ENCODE measurements around the gene FAM234B.
A peak's percentile ranks its signal among the peaks of the same experiment; 100 is the strongest.

The FAM234B gene

DNA sequence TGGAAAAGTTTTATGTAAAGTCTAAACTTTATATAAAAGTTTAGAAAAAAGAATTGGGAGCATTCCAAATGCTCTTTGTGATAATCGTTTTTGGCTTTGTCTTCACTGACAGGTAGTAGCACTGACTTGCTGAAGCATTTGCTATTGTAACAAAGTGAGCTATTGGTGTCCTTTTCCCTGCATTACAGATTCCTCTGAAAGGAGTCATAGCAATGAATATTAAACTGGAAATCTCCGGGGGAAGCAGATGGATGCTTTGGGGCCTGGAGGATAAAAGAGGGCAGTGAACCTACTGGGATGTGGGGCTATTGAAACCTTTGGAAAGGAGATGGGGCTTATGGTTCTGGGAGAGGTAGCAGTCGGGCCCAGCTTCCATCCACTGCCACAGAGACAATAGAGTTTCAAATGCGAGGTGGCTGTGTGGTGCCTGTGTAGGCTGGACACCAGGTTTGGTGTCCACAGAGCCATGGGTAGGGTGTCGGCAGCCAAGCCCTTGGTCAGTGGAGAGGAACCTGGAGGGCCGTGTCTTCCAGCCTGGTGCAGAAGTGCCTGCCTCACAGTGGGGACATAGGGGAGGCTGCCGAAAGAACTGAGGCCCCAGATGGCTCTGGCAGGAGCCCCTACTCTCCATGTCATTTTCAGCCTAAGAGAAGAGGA is 49.1 kb downstream of the FAM234B start:
- peak; percentile 75 for DNase-seq

DNA sequence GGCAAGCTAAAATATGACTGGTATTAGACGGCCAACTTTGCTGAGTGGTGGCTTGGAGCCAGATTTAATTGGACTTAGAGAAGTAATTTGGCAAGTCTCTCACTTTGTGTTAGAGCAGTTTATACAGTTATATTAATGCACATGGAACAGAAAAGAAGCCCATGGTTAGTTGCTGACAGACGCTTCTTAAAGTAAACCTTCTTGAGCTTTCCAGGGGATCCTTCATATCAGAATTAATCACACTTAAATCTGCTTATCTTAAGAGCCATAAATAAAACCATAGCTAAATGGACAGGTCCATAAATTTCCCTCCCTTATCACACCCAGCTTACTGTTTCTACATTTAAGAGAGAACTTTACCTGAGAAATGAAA is 49.7 kb downstream of the FAM234B start:
- DNase-seq: peak; percentile 51

DNA sequence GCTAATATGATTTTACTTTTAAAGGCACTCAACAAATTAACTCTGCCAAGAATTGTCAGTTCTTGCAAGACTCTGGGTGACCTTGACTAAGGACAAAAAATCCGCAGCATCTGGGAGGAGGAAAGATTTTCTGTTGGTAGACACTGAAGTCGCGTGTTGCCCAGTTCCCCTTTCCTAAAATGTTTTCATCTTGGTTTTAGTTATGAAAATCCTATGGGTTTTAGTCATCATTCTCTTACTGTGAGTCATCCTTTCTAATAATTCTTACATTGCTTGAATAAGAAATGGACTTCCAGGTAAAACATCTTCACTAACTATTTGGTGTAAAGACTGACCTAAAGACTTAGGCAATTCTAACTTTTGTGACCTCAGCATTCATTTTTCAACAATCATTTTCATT is 50.2 kb downstream of the FAM234B start:
- peak; percentile 72 for DNase-seq

DNA sequence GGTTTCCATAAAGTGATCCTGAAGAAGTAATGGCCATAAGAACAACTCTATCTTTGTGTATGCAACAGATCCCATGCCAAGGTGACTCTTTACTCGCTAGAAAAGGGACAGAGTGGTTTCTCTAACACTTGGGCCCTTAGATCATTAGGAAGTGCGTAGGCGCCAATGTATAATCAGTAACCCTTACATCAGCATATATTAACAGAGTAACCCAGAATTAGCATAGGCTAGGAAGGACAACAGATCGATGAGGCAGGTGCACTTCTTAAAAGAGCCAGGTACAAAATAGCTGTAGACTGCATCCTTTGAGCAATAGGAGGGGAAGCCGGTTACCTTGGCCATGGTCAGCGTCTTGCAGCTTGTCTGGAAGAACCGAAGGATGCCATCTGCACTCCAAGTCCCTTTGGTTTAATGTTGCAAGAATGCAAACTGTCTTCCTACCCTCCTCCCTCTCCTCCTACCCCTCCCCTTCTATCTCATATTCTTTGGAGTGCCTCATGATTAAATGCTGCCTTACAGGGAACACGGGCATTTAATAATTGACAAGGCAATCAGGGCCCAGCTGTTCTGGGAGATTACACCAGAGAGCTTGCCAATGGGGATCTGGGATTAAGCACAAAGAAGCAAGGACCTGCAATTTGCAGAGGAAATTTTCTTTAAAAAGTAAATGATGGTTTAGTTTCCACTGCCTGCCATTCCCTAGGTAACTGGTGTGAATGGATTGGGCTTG is 51.2 kb downstream of the FAM234B start:
- DNase-seq: no peak

DNA sequence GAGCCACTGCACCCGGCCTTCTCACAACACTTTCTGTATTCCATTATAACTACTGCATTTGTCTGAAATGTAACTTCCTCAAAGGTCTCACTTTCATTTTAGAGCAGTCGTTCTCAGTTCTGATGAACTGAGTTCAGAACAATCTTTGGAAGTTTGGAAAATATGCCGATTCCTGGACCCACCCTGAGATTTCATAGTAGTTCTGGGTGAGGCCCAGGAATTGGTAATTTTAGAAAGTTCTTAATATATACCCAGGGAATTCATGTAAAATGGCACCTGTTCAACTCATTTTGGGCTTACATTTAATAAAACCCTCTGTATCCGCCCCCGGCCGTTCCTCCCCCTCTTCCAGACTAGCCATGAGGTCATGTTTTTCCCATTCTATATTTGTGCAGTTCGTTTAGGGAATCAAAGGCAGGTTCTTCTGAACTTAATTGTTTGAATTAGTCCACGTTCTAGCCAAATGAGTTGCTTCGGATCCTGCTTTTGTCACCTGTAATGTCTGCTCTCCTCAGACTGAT is 53.4 kb downstream of the FAM234B start:
- no peak for DNase-seq

DNA sequence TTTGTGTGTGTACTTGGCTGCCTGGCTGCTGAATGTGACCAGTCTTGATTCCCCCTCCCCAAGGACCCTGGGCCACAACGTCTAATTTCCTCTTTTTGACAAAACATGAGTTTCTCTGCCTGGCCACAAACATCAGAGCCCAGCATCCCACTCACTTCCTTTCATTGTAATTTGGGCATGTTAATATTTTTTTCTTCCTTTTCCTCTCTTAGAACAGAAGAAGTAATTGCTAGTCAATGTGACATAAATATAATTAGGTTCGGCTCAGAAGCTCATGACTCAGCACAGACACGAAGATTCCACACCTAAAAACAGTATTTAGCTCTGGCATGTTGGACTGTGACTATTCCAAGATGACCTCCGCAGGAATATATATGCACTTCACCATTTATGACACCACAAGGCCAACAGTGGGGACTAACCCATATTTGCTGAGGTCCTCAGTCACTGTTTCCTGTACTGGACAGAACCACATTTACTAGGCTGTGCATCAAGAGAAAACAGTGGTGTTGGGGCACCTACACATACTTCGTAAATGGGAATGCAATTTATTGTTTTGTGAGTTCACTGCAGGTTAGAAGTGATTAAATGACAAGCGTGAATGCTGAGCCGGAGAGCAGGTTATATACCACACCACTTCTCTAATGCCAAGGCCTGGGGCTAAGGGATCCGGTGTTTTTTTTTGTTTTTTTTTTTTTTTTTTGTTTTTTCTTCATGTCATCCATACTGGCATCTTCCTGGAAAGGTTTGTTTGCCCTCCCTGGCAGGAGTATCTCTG is 55.1 kb downstream of the FAM234B start:
- DNase-seq: no peak

DNA sequence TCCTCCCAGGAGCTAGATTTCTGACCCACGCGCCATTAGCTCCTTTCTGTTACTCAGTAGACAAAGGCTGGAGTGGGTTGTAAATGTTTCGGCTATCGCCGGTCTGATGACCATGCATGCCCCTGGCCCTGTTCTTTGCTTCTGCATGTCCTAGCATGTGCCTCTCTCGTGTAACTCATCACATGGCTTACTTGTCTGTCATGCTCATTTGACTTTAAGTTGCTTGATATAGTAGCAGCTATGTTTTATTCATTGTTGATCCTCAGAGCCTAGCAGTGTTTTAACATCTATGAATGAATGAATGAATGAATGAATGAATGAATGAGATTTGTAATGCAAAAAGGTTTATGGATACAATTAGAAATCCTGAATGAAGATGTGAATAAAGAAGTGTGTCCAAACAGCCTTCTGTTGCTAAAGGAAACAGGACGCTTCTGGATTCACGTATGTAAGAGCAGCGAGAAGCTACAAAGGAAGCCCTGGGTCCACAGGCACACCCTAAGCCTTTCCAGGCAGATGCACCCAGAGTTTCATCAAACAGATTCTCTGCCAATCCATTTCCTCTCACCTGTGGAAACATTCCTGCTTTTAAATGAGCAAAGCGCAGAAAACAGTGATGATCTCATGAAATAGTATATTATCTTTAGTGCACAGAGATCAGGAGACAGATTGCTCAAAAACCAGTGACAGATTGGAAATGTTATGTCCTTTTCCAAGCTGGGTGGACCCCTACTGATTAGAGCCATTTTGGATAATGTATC is 55.8 kb downstream of the FAM234B start:
- no peak for DNase-seq

DNA sequence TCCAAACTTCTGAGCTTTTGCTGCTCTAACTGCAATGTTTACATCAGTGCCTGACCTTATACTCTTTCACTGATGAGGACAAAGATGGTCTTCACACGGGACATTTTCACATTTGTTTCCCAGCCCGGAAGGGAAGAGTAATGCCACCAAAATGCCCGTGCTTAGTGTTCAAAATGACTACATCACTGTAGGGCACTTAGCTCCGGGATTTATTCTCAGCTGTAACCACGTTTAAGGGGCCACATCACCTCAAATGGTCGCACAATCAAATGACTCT is 56.4 kb downstream of the FAM234B start:
- DNase-seq: no peak

DNA sequence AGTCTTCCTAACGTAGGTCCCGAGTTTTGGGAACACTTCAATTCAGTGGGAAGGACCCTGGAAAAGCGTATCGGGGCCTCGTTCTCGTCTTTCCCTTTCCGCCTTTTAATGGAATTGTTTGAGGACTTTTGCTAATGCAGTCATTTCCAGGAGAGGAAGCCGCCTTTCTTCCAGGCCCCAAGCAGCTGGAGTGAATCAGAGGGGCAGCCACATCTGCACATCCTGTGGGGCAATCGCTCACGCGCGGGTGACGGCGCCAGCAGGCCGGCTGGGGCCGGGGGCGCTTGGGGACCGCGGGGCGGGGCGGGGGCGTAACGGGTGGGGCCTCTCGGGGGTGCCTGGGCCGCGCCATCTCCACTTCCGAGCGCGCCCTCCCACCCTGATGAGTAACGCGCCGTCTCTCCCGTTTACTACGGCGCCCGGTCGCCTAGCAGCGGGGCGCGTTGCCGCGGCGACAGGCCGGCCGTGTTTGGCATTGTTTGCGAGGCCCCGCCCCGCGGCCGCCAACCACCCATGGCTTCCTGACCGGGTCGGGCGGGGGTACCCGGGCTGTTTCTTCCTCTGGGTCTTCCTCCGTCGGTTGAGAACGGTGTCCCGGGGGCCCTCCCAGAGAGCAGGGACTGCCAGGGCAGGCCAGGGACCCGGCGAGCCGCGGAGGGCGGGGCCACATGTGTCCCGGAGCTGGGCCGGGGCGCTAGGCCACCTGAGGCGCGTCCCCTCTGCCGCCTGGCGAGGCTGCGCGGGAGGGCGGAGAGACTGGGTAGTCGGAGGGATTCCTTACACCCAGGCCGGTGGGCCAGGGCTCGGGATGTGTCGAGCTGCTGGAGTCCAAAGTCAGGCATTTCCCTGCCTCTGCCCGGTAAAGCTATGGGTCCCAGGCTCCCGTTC is 56.9 kb downstream of the FAM234B start:
- DNase-seq: peak; percentile 86

DNA sequence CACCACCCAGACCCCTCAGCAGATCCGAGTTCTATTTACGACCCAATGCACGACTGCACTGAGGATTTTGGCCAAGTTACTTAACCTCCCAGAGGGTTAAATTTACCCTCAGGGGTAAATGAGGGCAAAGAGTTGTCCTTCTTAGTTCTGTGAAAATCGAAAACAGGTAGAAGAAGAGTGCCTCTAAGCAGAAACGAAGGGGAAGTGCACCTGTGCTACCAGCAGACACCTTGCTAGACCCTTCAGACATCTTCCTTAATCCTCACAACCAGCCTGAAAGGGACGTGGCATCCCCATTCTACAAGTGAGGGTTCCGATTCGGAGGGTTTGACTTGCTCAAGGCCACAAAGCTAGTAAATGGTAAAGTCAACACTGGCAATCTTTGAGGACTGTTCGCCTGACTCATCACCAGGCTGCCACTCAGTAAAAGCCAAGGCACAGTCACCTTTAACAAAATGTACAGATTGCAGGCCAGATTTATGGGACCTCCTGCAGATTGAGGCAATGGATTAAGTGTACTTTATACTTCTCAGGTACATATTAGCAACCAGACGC is 57.7 kb downstream of the FAM234B start:
- no peak for DNase-seq

DNA sequence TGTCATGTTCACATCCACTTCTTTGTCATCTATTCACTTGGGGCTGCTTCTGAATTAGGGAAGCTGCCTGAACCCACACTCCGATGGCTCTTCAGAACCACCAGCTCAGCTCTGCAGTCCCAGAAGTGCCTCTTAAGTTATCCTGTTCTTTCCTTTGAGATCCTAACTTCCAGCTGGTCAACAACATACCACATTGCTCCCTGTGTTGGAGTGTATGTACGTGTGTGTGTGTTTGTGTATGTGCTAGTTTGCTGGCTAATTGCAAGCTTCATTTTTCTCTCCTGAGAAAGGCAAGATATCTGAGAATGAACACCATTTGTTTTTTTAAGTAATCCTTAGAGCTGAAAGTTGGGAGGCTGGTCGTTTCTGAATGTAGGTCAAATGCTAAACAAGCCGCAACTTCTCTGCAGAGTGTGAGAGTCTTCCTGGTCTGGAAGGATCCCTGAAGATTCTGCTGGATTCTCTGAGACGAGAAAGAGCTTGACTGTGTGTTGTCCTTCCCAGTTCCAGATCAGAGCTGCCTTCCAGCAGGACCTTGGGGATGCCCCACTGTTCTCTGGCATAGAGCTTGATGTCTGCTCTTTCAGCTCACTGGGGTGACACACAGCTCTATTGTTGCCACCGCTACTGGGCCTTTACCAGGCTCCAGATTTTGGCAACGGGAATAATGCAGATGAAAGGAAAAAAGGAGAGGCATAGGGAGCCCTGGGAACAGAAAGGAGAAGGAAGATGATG is 58.4 kb downstream of the FAM234B start:
- DNase-seq: no peak

DNA sequence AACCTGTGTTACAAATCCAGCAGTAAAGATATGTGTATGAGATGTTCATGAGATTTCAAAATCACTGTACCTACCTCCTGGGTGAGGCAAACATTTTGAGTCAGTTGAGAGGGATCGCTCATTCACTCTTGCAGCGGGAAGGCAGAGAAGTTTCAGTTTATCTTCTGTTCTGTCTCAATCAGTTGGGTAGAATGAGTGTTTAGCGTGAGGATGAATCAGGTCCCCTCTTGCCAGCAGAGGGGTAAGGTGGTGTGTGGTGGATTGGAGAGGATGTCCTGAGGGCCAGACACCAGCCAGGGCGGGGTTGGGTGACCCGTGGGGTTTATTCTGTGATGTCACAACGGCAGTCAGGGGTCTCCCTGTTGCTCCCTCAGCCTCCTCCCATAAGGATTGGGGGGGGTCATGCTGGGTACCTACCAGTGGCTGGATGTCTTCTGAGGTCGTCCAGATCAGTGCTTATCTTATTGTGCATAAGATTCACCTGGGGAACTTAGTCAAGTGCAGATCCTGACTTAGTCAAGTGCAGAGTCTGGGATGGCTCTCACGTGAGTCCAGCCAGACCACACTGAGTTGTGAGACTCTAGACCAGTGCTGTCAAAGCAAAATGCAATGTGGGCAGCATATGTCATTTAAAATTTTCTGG is 59.3 kb downstream of the FAM234B start, which contains the start of gene GSG1:
TSS of gene GSG1 (minus strand) at position 277 of the 643 bp plus-strand sequence. CDS start at position 122, 155 bp downstream.
- no peak for DNase-seq

DNA sequence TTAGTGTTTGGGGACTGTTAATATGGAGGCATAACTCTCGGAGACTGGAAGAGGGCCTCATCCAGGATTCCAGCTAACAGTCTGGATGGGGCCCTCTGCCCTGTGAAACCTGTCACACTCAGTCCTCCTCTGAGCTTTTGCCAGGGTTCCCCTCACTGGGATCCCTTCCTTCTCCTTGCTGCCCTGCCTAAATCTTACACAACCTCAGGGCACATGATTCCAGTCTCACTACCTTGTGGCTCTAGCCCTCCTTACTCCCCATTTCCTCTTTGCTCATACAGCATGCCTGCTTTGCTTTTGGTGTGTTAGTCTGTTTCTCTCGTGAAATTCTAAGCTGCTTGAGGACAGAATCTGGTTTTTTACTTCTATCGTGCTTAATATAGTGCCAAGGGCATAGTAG is 60.2 kb downstream of the FAM234B start:
- no peak for DNase-seq

DNA sequence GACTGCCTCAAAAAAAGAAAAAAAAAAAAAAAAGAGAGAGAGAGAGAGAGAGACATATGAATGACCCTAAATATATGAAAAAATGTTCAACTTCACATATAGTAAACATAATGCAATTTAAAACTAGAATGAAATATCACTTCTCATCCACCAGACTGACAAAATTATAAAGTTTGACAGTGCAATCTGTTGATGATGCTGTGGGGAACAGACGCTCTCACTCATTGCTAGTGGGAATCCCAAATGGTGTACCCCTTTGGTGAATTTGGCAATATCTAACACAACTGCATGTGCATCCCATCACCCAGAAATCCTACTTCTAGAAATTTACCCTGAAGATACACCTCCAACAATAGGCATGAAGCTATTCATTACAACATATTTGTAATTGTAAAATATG is 61.6 kb downstream of the FAM234B start:
- DNase-seq: no peak

DNA sequence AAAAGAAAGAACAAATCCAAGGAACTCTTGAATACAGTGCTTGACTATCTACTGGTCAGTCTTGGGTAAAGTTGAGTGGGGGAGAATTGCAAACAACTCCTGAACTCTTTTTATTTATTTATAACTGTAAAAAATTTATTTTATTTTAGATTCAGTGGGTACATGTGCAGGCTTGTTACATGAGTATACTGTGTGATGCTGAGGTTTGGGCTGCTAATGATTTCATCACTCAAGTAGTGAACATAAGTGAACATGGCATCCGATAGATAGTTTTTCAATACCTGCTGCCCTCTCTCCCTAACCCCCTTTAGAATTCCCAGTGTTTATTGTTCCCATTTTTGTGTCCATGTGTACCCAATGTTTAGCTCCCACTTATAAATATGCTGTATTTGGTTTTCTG is 62.5 kb downstream of the FAM234B start:
- DNase-seq: no peak

DNA sequence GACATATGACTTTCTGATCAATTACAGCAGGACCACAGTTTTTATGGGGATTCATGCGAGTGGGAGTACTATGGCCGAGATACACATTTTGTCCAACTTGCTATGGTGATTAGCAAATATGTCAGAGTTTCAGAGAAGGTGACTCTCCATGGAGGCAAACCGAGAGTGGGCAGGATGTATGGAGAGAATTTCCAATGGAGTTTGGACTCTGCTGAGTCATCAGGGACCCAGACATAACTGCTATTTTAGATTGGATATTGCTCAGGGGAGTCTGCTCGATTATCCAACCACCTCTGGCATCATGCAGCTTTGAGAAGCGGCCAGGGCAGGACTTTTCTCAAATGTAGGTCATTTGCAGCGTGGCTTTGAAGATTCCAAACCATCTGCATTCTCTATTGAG is 68.8 kb downstream of the FAM234B start:
- DNase-seq: no peak

DNA sequence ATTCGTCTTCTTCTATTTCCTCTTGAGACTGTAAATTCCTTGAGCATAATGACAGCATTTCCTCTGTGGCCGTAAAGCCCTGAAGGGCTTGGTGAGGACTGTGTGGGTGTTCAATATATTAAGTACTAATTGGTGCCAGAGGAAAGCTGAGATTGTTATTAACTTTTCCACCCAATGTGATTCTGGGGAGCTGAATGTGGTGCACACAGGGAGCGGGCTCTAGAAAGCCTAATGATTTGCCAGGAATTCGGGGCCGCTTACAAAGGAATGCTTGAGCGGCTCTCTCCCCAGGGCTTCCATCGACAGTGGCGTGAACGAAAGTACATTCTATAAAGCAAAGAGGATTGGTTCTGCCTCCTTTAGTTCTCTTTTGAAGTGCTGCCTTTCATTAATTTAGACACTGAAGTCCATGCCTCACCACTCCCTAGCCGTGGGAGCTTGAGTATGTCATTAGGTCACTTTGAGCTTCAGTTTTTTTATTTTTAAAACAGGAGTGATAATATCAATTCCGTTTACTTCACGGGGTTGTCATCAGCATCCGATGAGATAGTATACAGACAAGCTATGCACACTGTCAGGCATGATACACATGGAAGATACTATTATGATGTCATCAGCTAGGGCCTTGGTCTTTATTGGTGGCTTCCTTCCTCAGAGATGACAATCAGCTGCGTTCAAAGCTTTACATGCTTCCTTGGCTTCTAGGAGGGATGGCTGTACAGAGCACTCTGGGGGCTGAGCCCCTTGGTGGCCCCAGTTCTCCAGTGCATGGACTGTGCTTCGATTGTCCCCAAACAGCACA is 70.3 kb downstream of the FAM234B start:
- peak; percentile 45 for DNase-seq

DNA sequence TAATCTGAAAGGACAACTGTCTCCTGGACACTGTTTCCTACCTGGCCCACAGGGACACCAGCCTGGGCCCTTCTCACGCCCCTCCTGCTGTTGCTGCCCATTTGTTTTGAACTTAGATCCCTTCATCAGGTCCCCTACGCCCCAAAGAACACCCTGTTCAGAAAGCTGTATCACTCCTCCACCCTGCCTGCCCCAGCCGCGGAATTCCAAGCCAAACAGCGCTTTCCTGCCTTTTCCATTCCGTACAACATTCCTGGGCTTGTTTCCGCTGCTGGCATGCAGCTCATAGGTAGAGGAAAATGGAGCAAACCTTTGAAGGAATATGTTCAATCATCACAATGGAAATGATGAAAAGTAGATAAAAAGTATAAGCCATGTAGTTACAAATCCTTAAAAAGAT is 72.1 kb downstream of the FAM234B start:
- no peak for DNase-seq

DNA sequence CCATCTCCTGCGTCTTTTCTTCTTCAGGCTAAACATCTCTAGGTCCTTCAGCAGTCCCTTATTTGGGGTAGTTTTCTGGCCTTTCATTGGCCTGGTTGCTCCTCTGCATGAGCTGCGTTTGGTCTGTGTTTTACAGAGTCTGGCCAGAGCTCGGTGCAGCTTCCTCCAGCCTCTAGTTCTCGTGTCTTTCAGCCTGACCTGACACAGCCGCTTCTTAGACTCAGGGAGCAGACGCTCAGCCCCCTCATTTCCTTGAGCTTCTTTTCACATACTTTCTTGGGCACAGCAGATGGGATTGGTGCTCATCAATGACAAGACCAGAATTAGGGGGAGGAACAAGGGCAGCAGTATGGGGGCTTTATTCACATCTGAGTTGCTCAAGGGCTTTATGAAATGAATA is 72.8 kb downstream of the FAM234B start:
- no peak for DNase-seq

DNA sequence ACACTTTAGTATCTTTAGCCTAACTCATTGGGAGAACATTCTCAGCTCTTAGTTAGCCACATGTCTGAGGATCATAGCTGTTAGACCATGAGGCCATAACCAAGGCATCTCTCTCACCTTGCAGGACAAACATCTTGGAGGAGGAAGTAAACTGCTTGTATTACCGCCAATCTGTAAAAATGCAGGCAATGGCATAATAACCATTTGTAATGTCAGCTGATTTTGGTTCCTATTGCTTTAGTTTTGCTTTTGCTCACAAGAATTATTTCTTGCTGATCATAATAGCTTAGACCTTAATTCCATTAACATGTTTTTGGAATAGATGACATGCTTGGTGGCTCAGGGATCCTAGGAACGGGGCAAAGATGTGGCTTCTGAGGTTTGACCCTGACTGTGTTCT is 75.6 kb downstream of the FAM234B start:
- DNase-seq: no peak

All from fibroblast of upper back skin (primary cell).